IMR-90 (cell line): ENCODE data around the gene LEKR1. TPM values are rescaled to one million over a fixed set of nuclear protein-coding genes. Genes with fewer than 3 reads are reported as not detected.

Experiments
- ATAC-seq: fragments of 200-7000 bp; cut with Tn5 transposase; 2 replicates; pipeline ENCODE4 v1.9.1; 2020; ENCODE audit warnings: low read depth, mild to moderate bottlenecking, moderate library complexity
- BruUV-seq: library from RNA; stranded (reverse); fragments of 400-500 nt; replicated peaks from 2 replicates; lab custom pipeline; 2021; lab: Mats Ljungman, UMichigan
- CTCF ChIA-PET: fragments of 300-600 bp; formaldehyde crosslinking; extraction: SDS; loops from one replicate; lab custom pipeline; 2021; ENCODE audit warnings: antibody characterized with exemption; lab: Yijun Ruan, JAX
- POLR2A ChIA-PET: fragments of 300-600 bp; sonication (Branson Sonifier 250); formaldehyde crosslinking; loops from one replicate; lab custom pipeline; 2022; ENCODE audit warnings: antibody characterized with exemption; ENCODE audit not compliant: unreplicated experiment; lab: Charles Lee
- DNase-seq: peaks from one replicate; pipeline ENCODE4 v3.0.0; 2013
- H2AFZ ChIP-seq: replicated peaks from 2 replicates; pipeline ENCODE3; 2013; ENCODE audit warnings: low read length, mild to moderate bottlenecking; ENCODE audit not compliant: poor library complexity
- H2AK5ac ChIP-seq: 2 replicates; pipeline ENCODE4 v1.6.1; 2013; ENCODE audit warnings: low read depth, low read length, inconsistent platforms
- H2AK9ac ChIP-seq: replicated peaks from 2 replicates; pipeline ENCODE3; 2013; ENCODE audit warnings: mild to moderate bottlenecking, low read depth, low read length, moderate library complexity; ENCODE audit not compliant: poor library complexity
- H2BK120ac ChIP-seq: 2 replicates; pipeline ENCODE4 v1.6.1; 2013; ENCODE audit warnings: low read depth, low read length, inconsistent platforms
- H2BK15ac ChIP-seq: 3 replicates; pipeline ENCODE4 v1.6.1; 2013; ENCODE audit warnings: low read depth, low read length, inconsistent platforms
- H2BK20ac ChIP-seq: 2 replicates; pipeline ENCODE4 v1.6.1; 2013; ENCODE audit warnings: low read depth, mild to moderate bottlenecking, inconsistent platforms, low read length, moderate library complexity
- H2BK5ac ChIP-seq: 2 replicates; pipeline ENCODE4 v1.6.1; 2013; ENCODE audit warnings: mild to moderate bottlenecking, low read depth, low read length, inconsistent platforms; ENCODE audit not compliant: poor library complexity, severe bottlenecking
- H3K14ac ChIP-seq: replicated peaks from 2 replicates; pipeline ENCODE4 v1.6.1; 2013; ENCODE audit warnings: low read depth, low read length, inconsistent platforms
- H3K18ac ChIP-seq: 2 replicates; pipeline ENCODE4 v1.6.1; 2013; ENCODE audit warnings: low read depth, low read length, control low read depth
- H3K23ac ChIP-seq: 2 replicates; pipeline ENCODE4 v1.6.1; 2013; ENCODE audit warnings: low read depth, low read length, inconsistent platforms
- H3K27ac ChIP-seq: 2 replicates; pipeline ENCODE4 v1.5.1; 2013; ENCODE audit warnings: mild to moderate bottlenecking, control low read depth, low read length; ENCODE audit not compliant: insufficient read depth
- H3K27me3 ChIP-seq: 2 replicates; pipeline ENCODE4 v1.6.1; 2013; ENCODE audit warnings: low read length; ENCODE audit not compliant: control insufficient read depth, insufficient read depth
- H3K36me3 ChIP-seq: 2 replicates; pipeline ENCODE4 v1.6.1; 2013; ENCODE audit warnings: low read length, mixed read lengths; ENCODE audit not compliant: control insufficient read depth, insufficient read depth
- H3K4ac ChIP-seq: 2 replicates; pipeline ENCODE4 v1.6.1; 2013; ENCODE audit warnings: low read depth, low read length, inconsistent platforms
- H3K4me1 ChIP-seq: 2 replicates; pipeline ENCODE4 v1.6.1; 2013; ENCODE audit warnings: low read length, mixed read lengths; ENCODE audit not compliant: control insufficient read depth, insufficient read depth
- H3K4me2 ChIP-seq: 2 replicates; pipeline ENCODE4 v1.6.1; 2013; ENCODE audit warnings: low read depth, mild to moderate bottlenecking, control low read depth, low read length, moderate library complexity
- H3K4me3 ChIP-seq: 2 replicates; pipeline ENCODE4 v1.5.1; 2013; ENCODE audit warnings: low read depth, mild to moderate bottlenecking, control low read depth, low read length, moderate library complexity; ENCODE audit not compliant: insufficient read depth
- H3K56ac ChIP-seq: 2 replicates; pipeline ENCODE4 v1.6.1; 2013; ENCODE audit warnings: low read length, inconsistent platforms; ENCODE audit not compliant: insufficient read depth; ENCODE audit errors: extremely low read depth
- H3K79me1 ChIP-seq, 2 experiments: 2 replicates each; pipeline ENCODE4 v1.6.1; 2013; ENCODE audit warnings: low read length in 2 of 2, inconsistent platforms in 1 of 2, low read depth in 1 of 2
- H3K9ac ChIP-seq: 2 replicates; pipeline ENCODE4 v1.6.1; 2013; ENCODE audit warnings: low read depth, low read length, control low read depth
- H3K9me1 ChIP-seq: 2 replicates; pipeline ENCODE4 v1.6.1; 2013; ENCODE audit warnings: low read length, inconsistent platforms; ENCODE audit not compliant: insufficient read depth
- H3K9me3 ChIP-seq: 2 replicates; pipeline ENCODE4 v1.6.1; 2013; ENCODE audit warnings: low read length; ENCODE audit not compliant: control insufficient read depth, insufficient read depth
- H4K20me1 ChIP-seq: 2 replicates; pipeline ENCODE4 v1.6.1; 2013; ENCODE audit warnings: low read length, inconsistent platforms; ENCODE audit not compliant: insufficient read depth
- H4K5ac ChIP-seq: 2 replicates; pipeline ENCODE4 v1.6.1; 2013; ENCODE audit warnings: mild to moderate bottlenecking, low read depth, low read length, control low read depth
- H4K8ac ChIP-seq, 2 experiments: 2 replicates each; pipeline ENCODE4 v1.6.1; 2013; ENCODE audit warnings: low read depth in 2 of 2, low read length in 2 of 2, control low read depth in 1 of 2, inconsistent platforms in 1 of 2
- H4K91ac ChIP-seq: 2 replicates; pipeline ENCODE4 v1.6.1; 2013; ENCODE audit warnings: low read depth, low read length, inconsistent platforms; ENCODE audit not compliant: insufficient read depth
- CEBPB ChIP-seq: IDR thresholded peaks from 2 replicates; pipeline ENCODE4 v1.6.1; 2012; ENCODE audit warnings: low read depth, low read length, improper control_type of control experiment
- FOS ChIP-seq: fragments of 150-350 bp; IDR thresholded peaks from 2 replicates; pipeline ENCODE4 v1.6.1; 2016; ENCODE audit warnings: low read depth, low read length
- MAFK ChIP-seq: IDR thresholded peaks from 2 replicates; pipeline ENCODE4 v1.6.1; 2012; ENCODE audit warnings: low read depth, low read length, improper control_type of control experiment
- MAZ ChIP-seq: IDR thresholded peaks from 2 replicates; pipeline ENCODE4 v1.6.1; 2012; ENCODE audit warnings: low read depth, mild to moderate bottlenecking, low read length, improper control_type of control experiment, moderate library complexity, borderline replicate concordance
- MXI1 ChIP-seq: IDR thresholded peaks from 2 replicates; pipeline ENCODE4 v1.6.1; 2012; ENCODE audit warnings: low read depth, mild to moderate bottlenecking, low read length, moderate library complexity, borderline replicate concordance
- RAD21 ChIP-seq: IDR thresholded peaks from 2 replicates; pipeline ENCODE4 v1.6.1; 2012; ENCODE audit warnings: low read length, improper control_type of control experiment
- RCOR1 ChIP-seq: IDR thresholded peaks from 2 replicates; pipeline ENCODE4 v1.6.1; 2012; ENCODE audit warnings: mild to moderate bottlenecking, low read length, improper control_type of control experiment; ENCODE audit not compliant: insufficient replicate concordance
- dilution Hi-C: fragments of 300-500 bp; cut with HindIII; formaldehyde crosslinking; loops from one replicate; pipeline ENCODE4 v1.14.3; 2018; ENCODE audit warnings: low sequenced_read_pairs; ENCODE audit not compliant: unreplicated experiment
- in situ Hi-C: fragments of 300-500 bp; cut with MboI; formaldehyde crosslinking; loops from 3 replicates; pipeline ENCODE4 v1.14.3; 2019; ENCODE audit warnings: low sequenced_read_pairs, inconsistent platforms, mixed read lengths
- intact Hi-C: fragments of 100-400 bp; cut with micrococcal nuclease; formaldehyde crosslinking; loops from 2 replicates; pipeline ENCODE4 v1.10.0; 2022
- polyA plus RNA-seq, 3 experiments: library from polyadenylated mRNA; depleted of rRNA; stranded (reverse); fragments of >200 nt; gene quantifications; 2 replicates each; pipeline ENCODE4 v1.2.3, GENCODE V29; 2012; ENCODE audit warnings: low replicate concordance in 1 of 3
- total RNA-seq: library from RNA; depleted of rRNA; stranded (reverse); fragments of >200 nt; gene quantifications from 2 replicates; pipeline ENCODE4 v1.2.3, GENCODE V29; 2012

LEKR1 gene
- total and polyA plus RNA-seq, 2 of the 4 experiments (the other 2 are of a cell fraction): 0.19 to 0.36 TPM

DNA sequence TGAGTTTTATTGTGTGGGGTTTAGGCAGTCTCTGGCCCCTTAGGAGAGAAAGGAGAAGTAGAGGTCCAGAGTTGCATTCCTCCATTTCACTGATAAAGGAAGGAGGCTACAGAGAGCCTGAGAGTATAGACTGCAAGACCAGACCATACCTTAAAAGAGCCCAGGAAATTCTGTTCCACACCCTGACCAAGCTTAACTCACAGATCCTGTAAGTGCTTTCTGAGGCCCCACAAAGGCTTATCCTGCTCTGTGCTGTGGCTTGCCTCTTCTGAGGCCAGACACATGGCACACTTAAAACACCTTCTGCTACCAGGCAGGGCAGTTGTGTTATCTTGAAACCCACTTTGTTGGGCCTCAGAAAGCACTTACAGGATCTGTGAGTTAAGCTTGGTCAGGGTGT, 39.2 kb upstream of the LEKR1 start:
- TF ChIP-seq RAD21 (no peak), MAFK (no peak), RCOR1 (no peak), CEBPB (no peak), MAZ (no peak), MXI1 (no peak), FOS (no peak)
- H4K8ac ChIP-seq: peak overlapping the region; percentile 90 to 91
- peaks cover 0 to 17% of the 10 kb centered on the region in 2 experiments; a peak in 2 of 4 replicates for H3K79me1 ChIP-seq
- no peak for ATAC-seq
- H4K91ac ChIP-seq: peak overlapping the region; percentile 98
- peak overlapping the region; percentile 71 for H3K27ac ChIP-seq
- H2BK20ac ChIP-seq: peak overlapping the region; percentile 99
- peaks cover 16% of the 10 kb centered on the region for H3K9me1 ChIP-seq
- peaks cover 19% of the 10 kb centered on the region for H3K4me1 ChIP-seq
- H3K18ac ChIP-seq: peak overlapping the region; percentile 78
- dilution Hi-C loops (no loop called here), intact Hi-C loops (no loop called here), in situ Hi-C loops (no loop called here)
- H2AFZ ChIP-seq: peak overlapping the region; percentile 89
- H2AK5ac ChIP-seq: peak overlapping the region; percentile 83
- peak overlapping the region; percentile 65; the same call in 1 of the 2 replicates for H3K56ac ChIP-seq
- H3K9me3 ChIP-seq: no peaks in the 10 kb centered on the region
- peak overlapping the region; percentile 38; the same call in 1 of the 2 replicates for H3K9ac ChIP-seq
- ChIA-PET CTCF (interaction anchor here (1.2 kb wide), 1 partner anchor 24 kb away, joined by 3 read pairs; no protein-coding TSS in a partner anchor), POLR2A (no interaction called here)
- peak overlapping the region; percentile 99 for H2BK120ac ChIP-seq
- H2AK9ac ChIP-seq: peak overlapping the region; percentile 91
- no peaks in the 10 kb centered on the region for H3K27me3 ChIP-seq
- peak overlapping the region; percentile 99 for H3K4ac ChIP-seq
- no TSS peak for BruUV-seq
- H2BK15ac ChIP-seq: peak overlapping the region; percentile 95
- H3K4me2 ChIP-seq: no peak overlapping the region
- no peaks in the 10 kb centered on the region for H3K36me3 ChIP-seq
- no peak overlapping the region for H3K4me3 ChIP-seq
- DNase-seq: no peak
- H3K14ac ChIP-seq: peak overlapping the region; percentile 83
- H3K23ac ChIP-seq: peak overlapping the region; percentile 84
- no peaks in the 10 kb centered on the region for H4K20me1 ChIP-seq
- H2BK5ac ChIP-seq: peak overlapping the region; percentile 97
- H4K5ac ChIP-seq: peak overlapping the region; percentile 75
